Lower lobe of right lung (tissue), 2 donors: Measurements from ENCODE around the gene MSRB1. TPM values are rescaled to one million over a fixed set of nuclear protein-coding genes. Genes with fewer than 3 reads are reported as not detected.

ENCODE experiments used
- ATAC-seq, 2 donors: fragments of 200-7000 bp; cut with Tn5 transposase; one replicate each; pipeline ENCODE4 v1.9.1; 2020 to 2022; ENCODE audit warnings: mild to moderate bottlenecking in 2 of 2, moderate library complexity in 2 of 2
- DNase-seq: peaks from one replicate; pipeline ENCODE4 v3.0.0-alpha.2; 2020
- H3K27ac ChIP-seq: fragments of 200-600 bp; one replicate; pipeline ENCODE4 v1.8.0; 2022
- H3K27me3 ChIP-seq: fragments of 200-600 bp; one replicate; pipeline ENCODE4 v1.8.0; 2022; ENCODE audit warnings: low read depth
- H3K36me3 ChIP-seq: fragments of 200-600 bp; one replicate; pipeline ENCODE4 v1.8.0; 2022; ENCODE audit warnings: mild to moderate bottlenecking
- H3K4me1 ChIP-seq: fragments of 200-600 bp; one replicate; pipeline ENCODE4 v1.8.0; 2022
- H3K4me3 ChIP-seq: fragments of 200-600 bp; one replicate; pipeline ENCODE4 v1.8.0; 2022; ENCODE audit warnings: mild to moderate bottlenecking
- H3K9me3 ChIP-seq: fragments of 200-600 bp; one replicate; pipeline ENCODE4 v1.8.0; 2022
- CTCF ChIP-seq: fragments of 200-600 bp; IDR thresholded peaks from one replicate; pipeline ENCODE4 v1.8.0; 2022; ENCODE audit warnings: antibody characterized with exemption, mild to moderate bottlenecking
- intact Hi-C: fragments of 100-400 bp; cut with DNase I; formaldehyde crosslinking; loops from one replicate; pipeline ENCODE4 v1.11.0; 2022
- long read RNA-seq: library from polyadenylated mRNA; unstranded; transcript quantifications from one replicate; pipeline ENCODE4 v2.0.0, GENCODE V29; 2021
- total RNA-seq: library from RNA; stranded (reverse); fragmentation: NEBNext Ultra II Directional; extraction: Animal tissue kit (Norgen Biotek cat#: 25700); gene quantifications from one replicate; pipeline ENCODE4 v1.2.1, GENCODE V29; 2021
- donor health status: DM: no; HTN: yes; CAD: no; lungs with severe emphysema.

The MSRB1 gene
- total RNA-seq, result 35.1 TPM
- long read RNA-seq, transcript MSRB1-201 (4 exons, 1,423 nt), result major isoform, 93 of 97 reads
- long read RNA-seq, partial matches to known transcripts, result 1 of 97 reads
- long read RNA-seq, other reads (novel, unspliced or antisense), result 3 of 97 reads

GRCh38 chr16:1942810-1943726, at the start of gene MSRB1:
TSS of gene MSRB1 (minus strand) at chr16:1943199. CDS start at chr16:1943156, 43 bp downstream.
- H3K9me3 ChIP-seq, result no peaks in the 10 kb centered on the region
- TF ChIP-seq CTCF, result no peak
- peak within 1 kb of the TSS; percentile 71 for H3K4me3 ChIP-seq
- intact Hi-C loops, result no loop called here
- H3K4me1 ChIP-seq, result peaks cover 17% of the 10 kb centered on the region
- H3K27me3 ChIP-seq, result no peaks in the 10 kb centered on the region
- ATAC-seq (peak; percentile 97), DNase-seq (peak; percentile 100)
- H3K27ac ChIP-seq, result peak within 1 kb of the TSS; percentile 71
- peaks cover 28% of the 10 kb centered on the region for H3K36me3 ChIP-seq

GRCh38 chr16:1991948-1992703, 49.1 kb upstream of the MSRB1 start:
- no peak for TF ChIP-seq CTCF
- intact Hi-C loops, result no loop called here
- peaks cover 11% of the 10 kb centered on the region for H3K36me3 ChIP-seq
- DNase-seq (peak; percentile 97), ATAC-seq (peak; percentile 89 to 94)
- H3K9me3 ChIP-seq, result no peaks in the 10 kb centered on the region
- peak overlapping the region; percentile 57 for H3K4me3 ChIP-seq
- H3K27ac ChIP-seq, result peak overlapping the region; percentile 69
- peaks cover 27% of the 10 kb centered on the region for H3K27me3 ChIP-seq
- H3K4me1 ChIP-seq, result peaks cover 27% of the 10 kb centered on the region

- H3K36me3 ChIP-seq, result peaks cover 11% of the 10 kb centered on the region
- H3K27me3 ChIP-seq, result peaks cover 27% of the 10 kb centered on the region
- ATAC-seq (no peak), DNase-seq (no peak)
- no peak for TF ChIP-seq CTCF
- H3K9me3 ChIP-seq, result no peaks in the 10 kb centered on the region
- intact Hi-C loops, result no loop called here
- H3K4me3 ChIP-seq, result peak overlapping the region; percentile 57
- H3K27ac ChIP-seq, result peak overlapping the region; percentile 69
- H3K4me1 ChIP-seq, result peaks cover 21% of the 10 kb centered on the region
Measured at GRCh38 chr16:1991588-1991947, 48.6 kb upstream of the MSRB1 start.

- H3K36me3 ChIP-seq, result peaks cover 13% of the 10 kb centered on the region
- intact Hi-C loops, result no loop called here
- DNase-seq (peak; percentile 47), ATAC-seq (peak; percentile 13 to 19)
- no peaks in the 10 kb centered on the region for H3K9me3 ChIP-seq
- H3K4me3 ChIP-seq, result peak overlapping the region; percentile 57
- peaks cover 20% of the 10 kb centered on the region for H3K4me1 ChIP-seq
- H3K27ac ChIP-seq, result no peak overlapping the region
- H3K27me3 ChIP-seq, result peaks cover 27% of the 10 kb centered on the region
- no peak for TF ChIP-seq CTCF
Measured at GRCh38 chr16:1991135-1991551, 48.1 kb upstream of the MSRB1 start.

- peaks cover 19% of the 10 kb centered on the region for H3K36me3 ChIP-seq
- H3K4me1 ChIP-seq, result peaks cover 20% of the 10 kb centered on the region
- intact Hi-C loops, result no loop called here
- DNase-seq (peak; percentile 57), ATAC-seq (no peak)
- H3K27ac ChIP-seq, result no peak overlapping the region
- H3K9me3 ChIP-seq, result no peaks in the 10 kb centered on the region
- TF ChIP-seq CTCF, result no peak
- H3K27me3 ChIP-seq, result peaks cover 27% of the 10 kb centered on the region
- peak overlapping the region; percentile 39 for H3K4me3 ChIP-seq
Measured at GRCh38 chr16:1990351-1991134, 47.5 kb upstream of the MSRB1 start.
